ENCODE measurements around the gene SCFD2. TPM values are rescaled to one million over a fixed set of nuclear protein-coding genes. Genes with fewer than 3 reads are reported as not detected.
"Not testable (repeated sequence)": the region's sequence is repeated elsewhere in the genome, so short reads cannot be mapped to it uniquely, and the experiment has no call there.

Gene SCFD2
- total RNA-seq, 1 donor from 2014 or later = 14.3 TPM

DNA sequence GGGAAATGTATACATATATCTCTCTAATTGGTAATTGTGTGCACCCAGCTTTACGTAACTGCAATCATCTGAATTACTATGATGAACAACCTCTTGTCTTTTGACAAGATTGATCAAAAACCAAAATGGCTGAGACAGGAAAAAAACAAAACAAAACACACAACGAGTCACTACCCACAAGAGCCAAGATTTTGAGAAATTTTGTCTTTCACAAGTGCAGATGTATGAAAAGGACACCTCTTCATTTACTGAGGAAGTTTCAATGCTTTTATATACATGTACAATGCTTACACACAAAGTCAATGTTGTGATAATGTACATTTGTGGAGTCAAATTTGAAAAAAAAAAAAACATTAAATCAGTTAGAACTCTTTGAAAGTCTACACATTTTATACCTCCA lies 224.6 kb downstream of the SCFD2 start:
- intact Hi-C loops (cut with DNase I) = no loop called here
- TF ChIP-seq, protein P1, sequence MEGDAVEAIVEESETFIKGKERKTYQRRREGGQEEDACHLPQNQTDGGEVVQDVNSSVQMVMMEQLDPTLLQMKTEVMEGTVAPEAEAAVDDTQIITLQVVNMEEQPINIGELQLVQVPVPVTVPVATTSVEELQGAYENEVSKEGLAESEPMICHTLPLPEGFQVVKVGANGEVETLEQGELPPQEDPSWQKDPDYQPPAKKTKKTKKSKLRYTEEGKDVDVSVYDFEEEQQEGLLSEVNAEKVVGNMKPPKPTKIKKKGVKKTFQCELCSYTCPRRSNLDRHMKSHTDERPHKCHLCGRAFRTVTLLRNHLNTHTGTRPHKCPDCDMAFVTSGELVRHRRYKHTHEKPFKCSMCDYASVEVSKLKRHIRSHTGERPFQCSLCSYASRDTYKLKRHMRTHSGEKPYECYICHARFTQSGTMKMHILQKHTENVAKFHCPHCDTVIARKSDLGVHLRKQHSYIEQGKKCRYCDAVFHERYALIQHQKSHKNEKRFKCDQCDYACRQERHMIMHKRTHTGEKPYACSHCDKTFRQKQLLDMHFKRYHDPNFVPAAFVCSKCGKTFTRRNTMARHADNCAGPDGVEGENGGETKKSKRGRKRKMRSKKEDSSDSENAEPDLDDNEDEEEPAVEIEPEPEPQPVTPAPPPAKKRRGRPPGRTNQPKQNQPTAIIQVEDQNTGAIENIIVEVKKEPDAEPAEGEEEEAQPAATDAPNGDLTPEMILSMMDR (IDR thresholded peaks at IDR 0.05) = no peak

GRCh38 chr4:53139256-53139655 lies 226.6 kb downstream of the SCFD2 start:
- not testable (repeated sequence) for ATAC-seq

More for the DNA sequence above, 224.6 kb downstream of the SCFD2 start:
- ATAC-seq = no peak
- Histone ChIP-seq H3K36me3 (peaks cover 6% of the 10 kb centered on the region), H3K27ac (no peak overlapping the region), H3K9me3 (no peaks in the 10 kb centered on the region), H3K4me3 (no peak overlapping the region), H3K27me3 (no peaks in the 10 kb centered on the region), H3K4me1 (no peaks in the 10 kb centered on the region)
- DNase-seq = no peak

GRCh38 chr4:53137468-53137867 lies 228.4 kb downstream of the SCFD2 start:
- Histone ChIP-seq H3K4me3 (no peak overlapping the region), H3K27me3 (no peaks in the 10 kb centered on the region), H3K9me3 (no peaks in the 10 kb centered on the region), H3K36me3 (no peaks in the 10 kb centered on the region), H3K27ac (no peak overlapping the region), H3K4me1 (no peaks in the 10 kb centered on the region)
- ATAC-seq = no peak
- no peak for DNase-seq
- intact Hi-C loops (cut with DNase I) = no loop called here
- TF ChIP-seq, protein P1 (IDR thresholded peaks at IDR 0.05) = no peak

More at GRCh38 chr4:53139256-53139655, 226.6 kb downstream of the SCFD2 start:
- H3K27ac ChIP-seq; intact Hi-C loops (cut with DNase I); H3K36me3 ChIP-seq; DNase-seq; H3K4me1 ChIP-seq; H3K4me3 ChIP-seq; H3K27me3 ChIP-seq; H3K9me3 ChIP-seq: not testable (repeated sequence)

DNA sequence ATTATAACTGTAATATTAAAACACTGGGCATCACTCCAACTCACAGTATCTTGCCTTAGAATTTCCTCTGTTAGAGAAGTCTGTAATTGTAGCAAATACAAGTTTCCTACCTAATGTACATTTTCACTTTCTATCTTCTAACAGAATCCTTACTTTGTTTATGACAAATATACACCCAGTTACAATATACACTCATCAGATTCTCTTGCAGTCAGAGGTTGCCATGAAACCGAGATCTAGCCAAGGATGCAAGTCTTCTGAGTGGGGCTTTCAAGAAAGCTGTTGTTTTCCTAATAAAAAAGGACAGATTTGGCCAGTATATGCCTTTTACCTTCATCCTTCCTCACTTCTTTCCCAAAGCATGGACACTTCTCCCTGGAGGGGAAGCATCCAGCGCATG lies 228.9 kb downstream of the SCFD2 start:
- Histone ChIP-seq H3K27me3 (no peaks in the 10 kb centered on the region), H3K4me1 (no peaks in the 10 kb centered on the region), H3K27ac (no peak overlapping the region), H3K36me3 (no peaks in the 10 kb centered on the region), H3K4me3 (no peak overlapping the region), H3K9me3 (no peaks in the 10 kb centered on the region)
- intact Hi-C loops (cut with DNase I) = no loop called here
- ATAC-seq = no peak
- TF ChIP-seq, protein P1 (IDR thresholded peaks at IDR 0.05) = no peak
- DNase-seq = no peak

- no peak for ATAC-seq
- no peak overlapping the region for H3K4me3 ChIP-seq
- H3K36me3 ChIP-seq = no peaks in the 10 kb centered on the region
- no peaks in the 10 kb centered on the region for H3K27me3 ChIP-seq
- TF ChIP-seq, protein P1 (IDR thresholded peaks at IDR 0.05) = no peak
- no peaks in the 10 kb centered on the region for H3K4me1 ChIP-seq
- no peak overlapping the region for H3K27ac ChIP-seq
- no peaks in the 10 kb centered on the region for H3K9me3 ChIP-seq
- intact Hi-C loops (cut with DNase I) = no loop called here
- DNase-seq = no peak
These were observed 233.5 kb downstream of the SCFD2 start for GRCh38 chr4:53132132-53132891.

DNA sequence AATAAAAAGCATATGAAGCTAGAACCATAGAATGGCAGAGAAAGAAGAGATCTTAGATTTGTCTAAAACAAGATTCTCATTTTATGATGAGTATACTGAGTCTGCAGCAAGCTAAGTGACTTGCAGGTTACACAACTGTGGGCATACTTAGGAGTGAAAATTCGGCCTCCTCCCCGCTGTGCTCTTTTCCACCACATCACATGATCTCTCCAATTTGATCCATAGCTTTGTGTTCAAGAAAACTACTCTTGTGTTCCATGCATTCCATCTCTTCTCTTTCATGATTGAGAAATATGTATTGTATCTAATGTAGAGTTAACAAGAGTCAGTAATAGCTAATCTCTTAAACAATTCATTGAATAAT lies 234.3 kb downstream of the SCFD2 start:
- Histone ChIP-seq H3K27ac (no peak overlapping the region), H3K9me3 (no peaks in the 10 kb centered on the region), H3K27me3 (no peaks in the 10 kb centered on the region), H3K4me1 (no peaks in the 10 kb centered on the region), H3K36me3 (no peaks in the 10 kb centered on the region), H3K4me3 (no peak overlapping the region)
- TF ChIP-seq, protein P1 (IDR thresholded peaks at IDR 0.05) = no peak
- DNase-seq (no peak), ATAC-seq (no peak)
- intact Hi-C loops (cut with DNase I) = no loop called here
